Breast epithelium (tissue), 4 donors: Measurements from ENCODE around the gene RNF224. TPM values are rescaled to one million over a fixed set of nuclear protein-coding genes. Genes with fewer than 3 reads are reported as not detected.

ENCODE experiments used
- DNase-seq, 2 donors: peaks; one replicate each; pipeline ENCODE4 v3.0.0-alpha.2; 2019; ENCODE audit warnings: low spot score in 2 of 2
- H3K27ac ChIP-seq, 2 donors: fragments of 200-600 bp; sonication (generic) in 1 of 2; one replicate each; pipeline ENCODE4 v1.5.1; 2016 to 2019; ENCODE audit warnings: mild to moderate bottlenecking in 1 of 2
- H3K27me3 ChIP-seq, 2 donors: fragments of 200-600 bp; sonication (generic) in 1 of 2; one replicate each; pipeline versions ENCODE4 v1.5.1 to v1.6.0; 2017 to 2019; ENCODE audit warnings: control low read depth in 1 of 2, mild to moderate bottlenecking in 1 of 2
- H3K36me3 ChIP-seq: fragments of 200-600 bp; one replicate; pipeline ENCODE4 v1.5.1; 2019
- H3K4me1 ChIP-seq, 2 donors: fragments of 200-600 bp; sonication (generic); one replicate each; pipeline ENCODE4 v1.5.1; 2016 to 2019; ENCODE audit warnings: control low read depth in 1 of 2
- H3K4me3 ChIP-seq, 3 donors: fragments of 200-600 bp; sonication (generic); 1 replicate in 2 of 3; 2 replicates in 1 of 3; pipeline ENCODE4 v1.5.1; 2016 to 2019; ENCODE audit warnings: mild to moderate bottlenecking in 3 of 3, moderate library complexity in 2 of 3
- H3K9me3 ChIP-seq, 2 donors: fragments of 200-600 bp; sonication (generic) in 1 of 2; one replicate each; pipeline ENCODE4 v1.5.1; 2016 to 2019; ENCODE audit warnings: control low read depth in 1 of 2
- CTCF ChIP-seq, 3 donors: fragments of 450-650 bp; IDR thresholded peaks; one replicate each; pipeline ENCODE4 v1.5.1; 2016 to 2017; ENCODE audit warnings: antibody characterized with exemption in 3 of 3, mild to moderate bottlenecking in 3 of 3, moderate library complexity in 3 of 3
- POLR2A ChIP-seq: fragments of 450-650 bp; IDR thresholded peaks from one replicate; pipeline ENCODE4 v1.6.1; 2016; ENCODE audit warnings: antibody characterized with exemption, mild to moderate bottlenecking, moderate library complexity
- POLR2AphosphoS5 ChIP-seq, 3 donors: sonication (generic); formaldehyde crosslinking; IDR thresholded peaks; one replicate each; pipeline ENCODE4 v1.6.1; 2017; ENCODE audit warnings: antibody characterized with exemption in 3 of 3
- intact Hi-C: fragments of 100-400 bp; cut with DNase I; formaldehyde crosslinking; loops from one replicate; pipeline ENCODE4 v1.15.1; 2023; ENCODE audit warnings: low total_unique reads
- total RNA-seq, 3 donors: library from RNA; depleted of rRNA; stranded (reverse); fragments of >200 nt; gene quantifications; one replicate each; pipeline ENCODE4 v1.1.0, GENCODE V29; 2016

Gene RNF224
- total RNA-seq, 3 donors from 2014 or later = 0.29 TPM; not detected in 2

GRCh38 chr9:137228506-137228967 lies 1.2 kb downstream of the RNF224 start:
- TF ChIP-seq POLR2A (no peak), CTCF (IDR thresholded peaks at IDR 0.05) (no peak), POLR2AphosphoS5 (IDR thresholded peaks at IDR 0.05) (no peak)
- intact Hi-C loops = loop anchor here (5.0 kb wide), 1 partner anchor 96 kb away; no protein-coding TSS in a partner anchor

GRCh38 chr9:137228968-137229896 lies 1.9 kb downstream of the RNF224 start:
- no peaks in the 10 kb centered on the region for H3K36me3 ChIP-seq
- H3K27me3 ChIP-seq = peaks cover 16 to 63% of the 10 kb centered on the region in 2 donors
- no peak overlapping the region for H3K27ac ChIP-seq
- no peaks in the 10 kb centered on the region for H3K9me3 ChIP-seq
- DNase-seq = no peak
- no peak for TF ChIP-seq CTCF (IDR thresholded peaks at IDR 0.05)
- TF ChIP-seq POLR2A = no peak
- no peak for TF ChIP-seq POLR2AphosphoS5 (IDR thresholded peaks at IDR 0.05)
- H3K4me3 ChIP-seq = no peak overlapping the region
- intact Hi-C loops = loop anchor here (5.0 kb wide), 1 partner anchor 97 kb away; no protein-coding TSS in a partner anchor
- H3K4me1 ChIP-seq = peaks cover under 1 to 7% of the 10 kb centered on the region in 2 donors

More at GRCh38 chr9:137228506-137228967, 1.2 kb downstream of the RNF224 start:
- Histone ChIP-seq H3K4me3 (no peak overlapping the region), H3K27ac (no peak overlapping the region), H3K36me3 (no peaks in the 10 kb centered on the region), H3K27me3 (peaks cover 9 to 56% of the 10 kb centered on the region in 2 donors), H3K9me3 (no peaks in the 10 kb centered on the region), H3K4me1 (peaks cover 7% of the 10 kb centered on the region in 2 donors)
- no peak for DNase-seq

- no peaks in the 10 kb centered on the region for H3K9me3 ChIP-seq
- H3K4me1 ChIP-seq = peaks cover 0 to 7% of the 10 kb centered on the region in 2 donors
- TF ChIP-seq CTCF (IDR thresholded peaks at IDR 0.05) (no peak), POLR2A (no peak)
- H3K4me3 ChIP-seq = no peak overlapping the region
- DNase-seq = no peak
- H3K27me3 ChIP-seq = peaks cover 24 to 71% of the 10 kb centered on the region in 2 donors
- no peak overlapping the region for H3K27ac ChIP-seq
- no peaks in the 10 kb centered on the region for H3K36me3 ChIP-seq
- intact Hi-C loops = loop anchor here (5.0 to 10.0 kb wide), 2 partner anchors 98 to 115 kb away; partner anchors contain the start of gene DPP7
Measured at GRCh38 chr9:137229903-137230704, 2.8 kb downstream of the RNF224 start.

- intact Hi-C loops = loop anchor here (10.0 kb wide), 1 partner anchor 116 kb away; the partner anchor contains the start of gene DPP7
- TF ChIP-seq POLR2AphosphoS5 (IDR thresholded peaks at IDR 0.05) (no peak), CTCF (IDR thresholded peaks at IDR 0.05) (no peak), POLR2A (no peak)
- Histone ChIP-seq H3K36me3 (no peaks in the 10 kb centered on the region), H3K9me3 (no peaks in the 10 kb centered on the region), H3K27ac (no peak within 1 kb of the TSS), H3K27me3 (peaks cover 27 to 79% of the 10 kb centered on the region in 2 donors), H3K4me3 (no peak within 1 kb of the TSS), H3K4me1 (peaks cover 0 to 7% of the 10 kb centered on the region in 2 donors)
- no peak for DNase-seq
Measured at GRCh38 chr9:137230705-137231371, 3.5 kb downstream of the RNF224 start, which contains the start of gene SLC34A3. Gene SLC34A3 (plus strand): TSS chr9:137230901. CDS start chr9:137231703, 802 bp downstream.
